Measurements from ENCODE around the gene OR4Q3. TPM values are rescaled to one million over a fixed set of nuclear protein-coding genes. Genes with fewer than 3 reads are reported as not detected.
"Not testable (repeated sequence)": the region's sequence is repeated elsewhere in the genome, so short reads cannot be mapped to it uniquely, and the experiment has no call there.

Gene OR4Q3
- total and polyA plus RNA-seq, 12 donors, result not detected

DNA sequence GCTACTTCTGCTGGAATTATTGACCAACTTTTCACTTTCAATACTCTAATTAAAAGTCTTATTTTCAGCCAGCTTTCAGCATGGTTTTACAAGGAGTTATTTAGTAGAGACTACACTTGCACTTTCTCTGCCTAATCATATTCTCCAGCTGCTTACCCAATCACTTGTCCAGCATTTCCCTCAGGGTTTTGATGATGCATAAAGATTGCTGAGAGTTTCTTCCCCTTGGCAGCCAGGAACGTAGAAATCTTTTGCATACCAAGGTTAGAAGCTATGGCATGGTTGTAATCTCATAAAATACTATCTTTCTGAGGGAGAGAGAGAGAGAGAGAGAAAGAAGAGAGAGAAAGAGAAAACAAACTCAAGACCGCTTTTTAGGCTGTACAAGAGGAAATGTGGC, 10.8 kb downstream of the OR4Q3 start:
- 24 to 44% (median 25%) methylated on average over 2 of the region's 2 CpGs for WGBS, 4 donors
- Histone ChIP-seq H3K4me3 (no peak overlapping the region), H3K36me3 (replicated peaks in 1 of 2) (no peaks in the 10 kb centered on the region), H3K4me1 (replicated peaks in 1 of 2) (no peaks in the 10 kb centered on the region), H3K27ac (no peak overlapping the region), H3K9me3 (replicated peaks in 1 of 3) (no peaks in the 10 kb centered on the region), H3K27me3 (no peaks in the 10 kb centered on the region)
- intact Hi-C loops (cut with DNase I), result no loop called here
- DNase-seq, result no peak
- no peak for TF ChIP-seq POLR2A (IDR thresholded peaks at IDR 0.05)
- TF ChIP-seq, protein P1, sequence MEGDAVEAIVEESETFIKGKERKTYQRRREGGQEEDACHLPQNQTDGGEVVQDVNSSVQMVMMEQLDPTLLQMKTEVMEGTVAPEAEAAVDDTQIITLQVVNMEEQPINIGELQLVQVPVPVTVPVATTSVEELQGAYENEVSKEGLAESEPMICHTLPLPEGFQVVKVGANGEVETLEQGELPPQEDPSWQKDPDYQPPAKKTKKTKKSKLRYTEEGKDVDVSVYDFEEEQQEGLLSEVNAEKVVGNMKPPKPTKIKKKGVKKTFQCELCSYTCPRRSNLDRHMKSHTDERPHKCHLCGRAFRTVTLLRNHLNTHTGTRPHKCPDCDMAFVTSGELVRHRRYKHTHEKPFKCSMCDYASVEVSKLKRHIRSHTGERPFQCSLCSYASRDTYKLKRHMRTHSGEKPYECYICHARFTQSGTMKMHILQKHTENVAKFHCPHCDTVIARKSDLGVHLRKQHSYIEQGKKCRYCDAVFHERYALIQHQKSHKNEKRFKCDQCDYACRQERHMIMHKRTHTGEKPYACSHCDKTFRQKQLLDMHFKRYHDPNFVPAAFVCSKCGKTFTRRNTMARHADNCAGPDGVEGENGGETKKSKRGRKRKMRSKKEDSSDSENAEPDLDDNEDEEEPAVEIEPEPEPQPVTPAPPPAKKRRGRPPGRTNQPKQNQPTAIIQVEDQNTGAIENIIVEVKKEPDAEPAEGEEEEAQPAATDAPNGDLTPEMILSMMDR (IDR thresholded peaks at IDR 0.05), result no peak

DNA sequence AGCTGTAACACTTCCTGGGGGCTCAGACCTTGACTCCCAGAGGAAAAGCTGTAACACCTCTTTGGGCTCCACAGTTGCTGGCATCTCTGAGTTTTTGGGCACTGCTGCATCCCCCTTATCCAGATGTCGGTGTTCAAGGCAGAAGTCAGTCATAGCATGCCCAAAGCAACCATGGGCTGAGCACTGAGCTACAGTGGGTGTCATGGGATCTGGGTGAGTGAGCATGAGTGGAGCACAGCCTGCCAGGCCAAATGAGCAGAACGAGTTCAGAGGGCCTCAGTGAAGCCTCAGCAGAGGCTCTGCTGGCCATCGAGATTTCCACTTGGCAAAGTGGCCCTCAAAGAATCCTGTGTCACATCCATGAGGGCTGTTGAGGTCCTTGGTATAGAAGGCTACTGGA, 28.1 kb downstream of the OR4Q3 start:
- H3K4me1 ChIP-seq (replicated peaks in 1 of 2); H3K36me3 ChIP-seq (replicated peaks in 1 of 2); H3K9me3 ChIP-seq (replicated peaks in 1 of 3); H3K27me3 ChIP-seq; intact Hi-C loops (cut with DNase I); H3K27ac ChIP-seq; DNase-seq; H3K4me3 ChIP-seq: not testable (repeated sequence)
- WGBS, 4 donors, result 38 to 62% (median 47%) methylated on average over 2 to 3 of the region's 3 CpGs

DNA sequence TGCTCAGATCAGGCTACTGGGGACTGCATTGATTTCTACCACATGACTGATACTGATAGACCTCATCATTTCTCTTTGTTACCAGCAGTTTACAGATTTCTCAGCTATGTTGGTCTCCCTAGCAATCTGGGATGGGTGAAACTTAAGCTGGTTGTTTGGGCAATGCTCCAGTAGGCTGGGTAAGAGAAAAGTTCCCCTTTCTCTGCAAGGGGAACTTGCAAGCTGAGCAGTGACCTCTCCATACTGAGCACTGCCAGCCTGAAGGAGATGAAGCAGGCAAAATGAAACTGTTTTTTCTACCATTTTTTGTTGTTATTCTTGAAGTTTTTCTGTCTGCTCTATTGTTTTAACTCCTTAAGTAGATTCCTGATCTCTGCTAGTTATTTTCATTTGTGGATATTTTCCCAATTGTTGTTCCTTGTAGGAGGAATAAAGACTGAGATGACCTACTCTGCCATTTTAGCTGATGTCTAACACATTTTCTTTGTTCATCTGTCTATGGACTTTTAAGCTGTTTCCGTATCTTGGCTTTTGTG, 28.6 kb downstream of the OR4Q3 start:
- no peak for TF ChIP-seq POLR2A (IDR thresholded peaks at IDR 0.05)
- TF ChIP-seq, protein P1 (IDR thresholded peaks at IDR 0.05), result no peak
- 67 to 89% (median 86%) methylated on average over 1 of the region's 1 CpG for WGBS, 4 donors
- Histone ChIP-seq H3K36me3 (replicated peaks in 1 of 2) (no peaks in the 10 kb centered on the region), H3K9me3 (replicated peaks in 1 of 3) (no peaks in the 10 kb centered on the region), H3K4me1 (replicated peaks in 1 of 2) (no peaks in the 10 kb centered on the region), H3K27me3 (no peaks in the 10 kb centered on the region), H3K27ac (peak overlapping the region in 1 of 5 donors; percentile 48), H3K4me3 (no peak overlapping the region)
- intact Hi-C loops (cut with DNase I), result no loop called here
- DNase-seq, result peak in 2 of 7 donors; percentile 12 to 13

DNA sequence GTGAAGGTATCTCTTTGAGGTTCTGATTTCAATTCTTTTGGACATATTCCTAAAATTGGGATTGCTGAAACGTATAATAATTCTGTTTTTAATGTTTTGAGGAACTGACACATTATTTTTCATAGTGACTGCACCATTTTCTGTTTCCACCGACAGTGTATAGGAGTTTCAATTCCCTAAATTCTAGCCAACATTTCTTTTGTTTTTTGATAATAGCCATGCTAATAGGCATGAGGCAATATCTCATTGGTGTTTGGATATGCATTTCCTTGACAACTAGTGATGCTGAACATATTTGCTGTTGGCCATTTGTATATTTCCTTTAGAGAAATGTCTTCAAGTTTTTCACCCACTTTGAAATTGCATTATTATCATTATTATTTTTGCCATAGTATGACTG, 29.1 kb downstream of the OR4Q3 start:
- H3K36me3 ChIP-seq (replicated peaks in 1 of 2); H3K4me3 ChIP-seq; intact Hi-C loops (cut with DNase I); H3K9me3 ChIP-seq (replicated peaks in 1 of 3); H3K4me1 ChIP-seq (replicated peaks in 1 of 2); H3K27me3 ChIP-seq; DNase-seq: not testable (repeated sequence)
- peak overlapping the region in 1 of 5 donors; percentile 48 for H3K27ac ChIP-seq
- WGBS, 4 donors, result 34 to 43% (median 39%) methylated on average over 2 of the region's 2 CpGs

- H3K27ac ChIP-seq, result peak within 1 kb of the TSS in 1 of 5 donors; percentile 48
- intact Hi-C loops (cut with DNase I); H3K36me3 ChIP-seq (replicated peaks in 1 of 2); DNase-seq; H3K9me3 ChIP-seq (replicated peaks in 1 of 3); H3K4me3 ChIP-seq; H3K4me1 ChIP-seq (replicated peaks in 1 of 2); H3K27me3 ChIP-seq: not testable (repeated sequence)
- WGBS, 4 donors, result 0 to 16% (median 10%) methylated on average over 1 of the region's 1 CpG
Observed at GRCh38 chr14:19773204-19773603, 29.8 kb downstream of the OR4Q3 start, which contains the start of gene OR4M1. OR4M1 (plus strand) TSS chr14:19773504; CDS start chr14:19780323, 6,819 bp downstream.

- H3K27me3 ChIP-seq, result no peaks in the 10 kb centered on the region
- H3K4me1 ChIP-seq (replicated peaks in 1 of 2), result no peaks in the 10 kb centered on the region
- no peak for TF ChIP-seq POLR2A (IDR thresholded peaks at IDR 0.05)
- TF ChIP-seq, protein P1 (IDR thresholded peaks at IDR 0.05), result no peak
- no peak for DNase-seq
- H3K4me3 ChIP-seq, result no peak overlapping the region
- no peaks in the 10 kb centered on the region for H3K9me3 ChIP-seq (replicated peaks in 1 of 3)
- no peak overlapping the region for H3K27ac ChIP-seq
- H3K36me3 ChIP-seq (replicated peaks in 1 of 2), result no peaks in the 10 kb centered on the region
- intact Hi-C loops (cut with DNase I), result no loop called here
- 50 to 76% (median 64%) methylated on average over 1 of the region's 1 CpG for WGBS, 4 donors
Observed at GRCh38 chr14:19775587-19775986, 32.2 kb downstream of the OR4Q3 start.

- DNase-seq; H3K27ac ChIP-seq; H3K36me3 ChIP-seq (replicated peaks in 1 of 2); H3K27me3 ChIP-seq; H3K4me3 ChIP-seq; H3K9me3 ChIP-seq (replicated peaks in 1 of 3); H3K4me1 ChIP-seq (replicated peaks in 1 of 2); intact Hi-C loops (cut with DNase I): not testable (repeated sequence)
- 75 to 82% (median 77%) methylated on average over 16 of the region's 16 CpGs for WGBS, 4 donors
Observed at GRCh38 chr14:19785848-19786247, 42.5 kb downstream of the OR4Q3 start.

DNA sequence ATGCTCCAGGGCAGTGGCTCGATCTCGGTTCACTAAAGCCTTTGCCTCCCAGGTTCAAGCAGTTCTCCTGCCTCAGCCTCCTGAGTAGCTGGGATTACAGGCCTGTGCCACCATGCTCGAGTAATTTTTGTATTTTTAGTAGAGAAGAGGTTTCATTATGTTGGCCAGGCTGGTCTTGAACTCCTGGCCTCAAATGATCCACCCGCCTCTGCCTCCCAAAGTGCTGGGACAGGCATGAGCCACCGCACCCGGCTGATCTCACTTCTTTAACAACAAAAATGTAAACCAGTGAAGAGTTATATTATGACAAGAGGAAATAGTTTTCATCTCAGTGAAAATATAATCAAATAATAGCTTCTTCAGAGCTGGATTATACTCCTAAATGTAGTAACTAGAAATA, 43.9 kb downstream of the OR4Q3 start:
- intact Hi-C loops (cut with DNase I); DNase-seq; H3K9me3 ChIP-seq (replicated peaks in 1 of 3); H3K4me1 ChIP-seq (replicated peaks in 1 of 2); H3K27ac ChIP-seq; H3K4me3 ChIP-seq; H3K27me3 ChIP-seq; H3K36me3 ChIP-seq (replicated peaks in 1 of 2): not testable (repeated sequence)
- 67 to 78% (median 73%) methylated on average over 6 of the region's 6 CpGs for WGBS, 4 donors
